Measurements from ENCODE around the gene HRAS.

HRAS gene

GRCh38 chr11:567011-567628 is 31.7 kb upstream of the HRAS start:
- no peak for DNase-seq

GRCh38 chr11:565921-566509 is 30.6 kb upstream of the HRAS start:
- no peak for DNase-seq

- DNase-seq = no peak
Measured at GRCh38 chr11:563812-564578, 28.6 kb upstream of the HRAS start.

DNA sequence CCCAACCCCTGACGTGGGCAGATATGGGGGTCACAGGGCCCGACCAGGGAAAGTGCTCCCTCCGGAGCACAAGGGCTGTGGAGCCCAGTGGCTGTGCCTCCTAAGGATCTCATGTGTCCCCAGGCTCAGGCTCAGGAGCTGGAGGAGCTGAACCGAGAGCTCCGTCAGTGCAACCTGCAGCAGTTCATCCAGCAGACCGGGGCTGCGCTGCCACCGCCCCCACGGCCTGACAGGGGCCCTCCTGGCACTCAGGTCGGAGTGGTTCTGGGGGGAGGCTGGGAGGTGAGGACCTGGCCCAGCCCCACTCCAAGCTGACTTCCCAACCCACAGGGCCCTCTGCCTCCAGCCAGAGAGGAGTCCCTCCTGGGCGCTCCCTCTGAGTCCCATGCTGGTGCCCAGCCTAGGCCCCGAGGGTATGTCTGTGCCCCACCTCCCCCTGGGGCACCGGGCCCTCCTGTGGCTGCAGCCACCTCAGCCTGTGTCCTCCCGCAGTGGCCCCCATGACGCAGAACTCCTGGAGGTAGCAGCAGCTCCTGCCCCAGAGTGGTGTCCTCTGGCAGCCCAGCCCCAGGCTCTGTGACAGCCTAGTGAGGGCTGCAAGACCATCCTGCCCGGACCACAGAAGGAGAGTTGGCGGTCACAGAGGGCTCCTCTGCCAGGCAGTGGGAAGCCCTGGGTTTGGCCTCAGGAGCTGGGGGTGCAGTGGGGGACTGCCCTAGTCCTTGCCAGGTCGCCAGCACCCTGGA is 27.9 kb upstream of the HRAS start:
- DNase-seq = no peak

- DNase-seq = no peak
Measured at GRCh38 chr11:562046-562645, 26.8 kb upstream of the HRAS start.

DNA sequence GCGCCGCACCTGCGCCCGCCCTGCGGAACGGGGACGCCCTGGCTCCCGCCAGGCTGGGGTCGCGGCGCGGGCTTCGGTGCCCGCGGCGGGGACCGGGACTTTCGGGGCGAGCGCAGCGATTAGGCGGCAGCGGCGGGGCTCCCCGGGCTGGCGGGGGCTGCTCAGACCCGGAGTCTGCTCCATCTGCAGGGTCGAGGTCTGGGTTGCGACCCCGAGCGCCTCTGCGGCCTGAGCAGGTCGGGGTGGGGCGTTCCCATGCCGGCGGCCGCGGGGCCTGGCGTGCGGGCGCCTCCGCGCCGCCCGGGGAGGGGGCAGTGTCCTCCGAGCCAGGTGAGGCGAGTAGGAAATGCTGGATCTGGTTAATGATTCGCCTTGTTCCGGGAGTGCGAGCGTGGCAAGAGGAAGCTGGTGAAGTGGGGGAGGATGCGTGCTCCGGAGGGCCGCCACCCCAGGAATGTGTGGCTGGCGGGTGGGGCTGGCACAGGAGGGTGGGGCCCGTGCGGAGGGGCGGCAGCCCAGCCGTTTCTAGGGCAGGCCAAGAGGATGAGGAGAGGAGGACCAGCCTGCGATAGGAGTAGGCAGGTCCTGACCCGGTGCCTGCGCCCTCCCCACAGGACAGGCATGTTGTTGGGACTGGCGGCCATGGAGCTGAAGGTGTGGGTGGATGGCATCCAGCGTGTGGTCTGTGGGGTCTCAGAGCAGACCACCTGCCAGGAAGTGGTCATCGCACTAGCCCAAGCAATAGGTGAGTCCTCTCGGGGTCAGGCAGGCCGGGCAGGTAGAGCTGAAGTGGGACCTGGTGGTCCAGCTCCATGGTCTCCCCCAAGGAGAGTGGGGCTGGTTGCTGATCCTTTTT is 26.0 kb upstream of the HRAS start:
- no peak for DNase-seq

DNA sequence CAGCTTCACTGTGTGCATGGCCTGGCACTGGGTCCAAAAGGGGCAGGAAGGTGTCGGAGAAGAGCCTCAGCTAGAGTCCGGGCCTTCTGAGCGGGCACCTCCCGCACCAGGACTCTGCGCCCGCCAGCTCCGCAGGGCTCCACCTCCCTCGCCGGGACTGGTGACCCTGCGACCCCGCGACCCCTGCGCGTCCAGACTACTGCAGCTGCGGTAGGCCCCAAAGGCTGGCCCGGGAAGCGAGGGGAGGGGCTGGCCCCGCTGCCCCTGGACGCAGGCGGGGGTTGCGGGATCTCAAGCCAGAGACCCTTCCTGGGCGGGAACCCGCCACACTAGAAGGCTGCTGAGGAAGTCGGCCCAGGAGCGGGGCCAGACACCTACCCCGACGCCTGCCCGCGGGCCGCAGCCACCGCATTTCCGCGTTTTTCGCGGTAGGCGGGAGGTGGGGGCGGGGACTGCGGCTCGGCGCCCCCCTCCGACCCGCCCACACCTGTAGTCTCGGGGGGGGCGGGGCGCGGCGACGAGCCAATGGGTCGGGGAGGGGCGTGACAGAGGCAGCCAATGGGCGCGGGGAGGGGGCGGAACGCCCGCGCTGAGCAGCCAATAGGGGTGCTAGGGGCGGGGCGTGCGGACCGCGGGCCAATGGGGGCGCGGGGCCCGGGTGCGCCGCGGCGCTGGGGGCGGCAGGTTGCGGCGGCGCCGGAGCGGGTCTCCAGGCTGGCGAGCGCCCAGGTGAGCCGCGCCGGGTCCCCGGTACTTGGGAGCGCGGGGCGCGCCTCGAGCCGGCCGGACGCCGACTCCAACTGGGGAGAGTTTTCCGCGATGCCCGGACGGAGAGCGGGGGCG is 25.1 kb upstream of the HRAS start, which contains the start of the genes LMNTD2 and RASSF7:
Gene LMNTD2 (minus strand): TSS at position 434 of the 843 bp plus-strand sequence. CDS start 22 bp downstream, at position 412.
Gene RASSF7 (plus strand): TSS at position 666 of the 843 bp plus-strand sequence. CDS start 799 bp downstream, outside the sequence.
- DNase-seq = peak; percentile 96

GRCh38 chr11:559712-560304 is 24.4 kb upstream of the HRAS start:
- DNase-seq = no peak

DNA sequence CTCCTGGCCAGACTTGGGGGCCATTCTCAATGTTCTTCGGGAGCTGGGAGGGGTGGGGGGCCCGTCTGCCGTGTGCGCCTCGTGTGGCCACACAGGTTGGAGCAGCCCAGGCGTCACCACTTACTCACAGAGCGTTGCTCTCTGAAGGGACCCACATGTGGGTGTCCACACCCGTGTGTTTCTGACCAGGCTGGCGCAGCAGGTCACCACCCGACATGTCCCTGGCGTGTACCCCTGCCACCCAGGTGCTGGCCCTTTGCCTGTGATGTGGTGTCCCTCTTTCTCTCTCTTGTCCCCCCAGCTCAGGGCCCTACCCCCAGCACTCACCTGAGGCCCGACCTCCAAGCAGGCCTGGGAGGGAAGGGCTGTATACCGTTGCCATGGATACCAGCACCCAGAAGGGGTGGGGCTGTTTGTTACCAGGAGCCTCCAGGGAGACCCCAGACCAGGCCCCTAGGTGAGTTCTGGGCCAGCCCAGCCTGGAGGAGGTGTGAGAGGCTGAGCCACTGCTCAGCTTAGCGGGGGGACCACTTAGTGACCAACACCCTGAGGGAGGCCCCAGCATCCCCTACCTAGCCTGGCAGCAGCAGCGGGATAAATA is 23.7 kb upstream of the HRAS start:
- DNase-seq = no peak

DNA sequence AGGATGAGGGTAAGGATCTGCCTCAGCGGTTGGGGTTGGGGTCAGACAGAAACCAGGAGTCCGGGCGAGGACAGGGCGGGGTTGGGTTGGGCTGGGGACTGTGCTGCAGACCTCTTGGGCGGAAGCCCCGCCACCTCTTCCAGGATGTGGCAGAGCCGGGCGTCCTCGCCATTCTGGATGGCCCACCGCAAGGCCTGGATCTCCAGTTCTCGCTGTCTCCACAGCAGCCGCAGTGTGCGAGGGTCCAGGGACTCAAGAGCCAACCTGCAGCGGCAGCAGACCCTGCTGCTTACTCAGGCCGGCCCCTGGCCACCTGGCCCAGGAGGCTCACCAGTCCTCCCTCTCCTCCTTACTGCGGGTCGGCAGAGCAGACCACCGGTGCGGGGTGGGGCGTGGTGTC is 23.1 kb upstream of the HRAS start:
- DNase-seq = no peak

DNA sequence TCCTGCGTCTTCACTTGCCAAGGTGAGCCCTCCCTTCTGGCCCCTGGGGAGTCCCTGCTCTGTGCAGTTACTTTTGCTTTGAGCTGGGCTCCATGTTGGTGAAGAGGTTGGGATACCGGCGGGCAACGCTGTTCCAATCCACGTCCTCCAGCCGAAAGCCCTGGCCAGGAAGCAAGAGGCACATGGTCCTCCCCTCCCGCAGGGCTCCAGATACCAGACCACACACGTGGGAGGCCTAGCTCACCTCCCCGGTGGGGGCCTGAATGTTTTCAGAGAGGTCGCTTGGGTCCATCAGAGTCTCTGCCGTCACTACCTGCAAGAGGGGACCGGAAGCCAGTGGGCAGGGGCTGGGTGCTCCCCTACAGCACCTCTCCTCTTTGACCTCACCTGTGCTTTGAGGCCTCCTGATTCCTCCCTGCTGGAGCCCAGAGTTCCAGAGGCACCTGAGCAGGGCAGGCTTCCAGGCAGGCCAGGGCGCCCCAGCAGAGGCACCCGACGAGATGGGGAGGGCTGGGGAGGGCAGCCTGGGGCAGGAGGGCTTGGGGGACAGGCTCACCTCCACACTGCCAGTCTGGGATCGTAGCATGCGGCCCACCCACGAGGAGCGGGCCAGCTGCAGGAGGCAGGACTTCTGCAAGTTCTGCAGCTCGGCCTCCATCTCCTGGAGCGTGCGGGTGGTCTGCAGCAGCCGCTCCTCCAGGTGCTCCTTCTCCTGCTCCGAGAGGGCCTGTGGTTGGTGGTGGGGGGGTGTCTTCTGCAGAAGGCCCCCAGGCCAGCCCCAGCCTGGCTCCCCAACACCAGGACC is 22.2 kb upstream of the HRAS start:
- no peak for DNase-seq

DNA sequence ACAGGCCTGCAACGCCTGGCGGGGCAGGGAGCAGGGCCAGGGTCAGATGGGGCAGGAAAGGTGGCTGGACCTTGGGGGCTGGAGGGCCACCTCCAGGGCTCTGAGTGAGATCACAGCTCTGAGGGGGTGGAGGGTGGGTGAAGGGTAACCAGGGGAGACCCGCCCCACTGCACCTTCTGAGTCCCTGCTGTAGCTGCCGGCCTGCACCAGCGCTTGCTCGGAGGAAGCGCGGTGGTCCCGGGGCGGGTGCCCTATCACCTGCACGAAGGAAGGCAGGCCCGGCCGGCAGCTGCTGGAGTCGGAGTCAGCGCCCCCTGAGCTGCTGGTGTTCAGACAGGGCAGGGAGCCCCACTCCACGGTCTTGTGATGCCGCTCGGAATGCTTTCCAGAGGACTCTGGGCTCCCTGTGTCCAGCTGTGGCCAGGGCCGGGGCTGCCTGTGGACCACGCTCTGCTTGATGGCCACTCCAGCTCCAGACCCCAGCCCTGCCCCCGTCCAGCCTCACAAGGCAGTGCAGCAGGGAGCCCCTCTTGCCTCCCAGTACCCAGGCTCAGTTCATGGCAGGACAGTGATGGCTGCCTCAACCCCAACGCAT is 21.4 kb upstream of the HRAS start:
- DNase-seq = no peak

DNA sequence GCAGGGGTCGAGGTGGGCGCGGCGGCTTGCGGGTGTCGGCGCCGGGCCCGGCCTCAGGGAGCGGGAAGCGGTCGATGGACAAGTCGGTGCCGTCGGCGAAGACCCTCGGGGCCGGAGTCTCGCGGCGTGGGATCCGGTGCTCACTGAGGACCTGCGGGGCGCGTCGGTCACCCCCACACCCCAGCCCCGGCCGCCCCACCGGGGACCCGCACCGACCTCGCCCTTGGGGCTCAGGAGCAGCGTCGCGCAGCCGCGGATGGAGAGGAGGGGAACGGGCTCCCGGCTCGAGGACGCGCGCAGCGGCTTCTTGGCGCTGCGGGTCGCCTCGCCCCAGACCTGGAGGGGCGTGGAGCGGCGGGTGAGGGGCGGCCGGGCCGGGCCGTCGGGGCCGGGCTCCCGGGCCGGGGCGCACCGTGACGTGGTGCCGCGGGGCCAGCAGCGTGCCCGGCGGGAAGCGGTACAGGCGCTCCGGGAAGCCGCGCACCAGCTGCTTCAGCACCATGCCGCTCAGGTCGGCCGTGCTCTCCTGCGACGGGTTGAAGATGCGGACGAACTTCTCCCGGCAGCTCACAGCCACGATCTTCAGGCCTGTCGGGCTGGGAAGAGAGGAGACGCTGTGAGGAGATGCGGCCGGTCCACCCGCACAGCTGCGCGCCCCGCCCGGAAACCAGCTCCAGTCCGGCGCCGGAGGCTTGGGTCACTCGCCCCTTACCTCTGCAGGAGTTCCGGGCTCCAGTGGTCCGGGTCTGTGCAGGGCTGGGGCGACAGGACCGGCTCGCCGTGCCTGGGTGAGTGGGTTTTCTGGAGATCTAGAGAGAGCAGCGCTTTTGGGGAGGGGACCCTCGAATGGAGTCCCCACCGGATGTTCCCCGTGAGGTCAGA is 20.6 kb upstream of the HRAS start:
- no peak for DNase-seq

- no peak for DNase-seq
Measured at GRCh38 chr11:555227-555779, 19.9 kb upstream of the HRAS start.

GRCh38 chr11:554428-555226 is 19.3 kb upstream of the HRAS start:
- DNase-seq = peak; percentile 78

DNA sequence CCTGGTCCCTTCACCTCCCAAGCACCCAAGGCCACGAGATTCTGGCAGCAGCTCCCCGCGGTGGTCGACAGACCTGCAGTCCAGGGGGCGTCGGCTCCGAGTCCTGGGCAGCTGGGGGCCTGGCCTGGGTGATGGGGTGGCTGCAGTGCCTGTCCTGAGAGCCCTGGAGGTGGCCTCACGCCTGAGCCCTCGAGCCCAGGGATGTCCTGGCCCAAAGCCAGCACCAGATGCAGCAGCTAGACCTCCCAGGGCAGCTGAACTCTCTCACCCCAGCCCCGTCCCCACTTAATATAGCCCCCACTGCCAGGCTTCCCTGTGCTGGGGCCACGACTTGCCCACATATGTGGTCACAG is 18.6 kb upstream of the HRAS start:
- DNase-seq = no peak

All from stimulated activated CD4-positive, alpha-beta T cell treated with anti-CD3 and anti-CD28 coated beads, Interleukin-4, amount 100 ng/mL, for 1 hour (primary cell).